ENCODE measurements around the gene TRAK1.

Gene TRAK1

DNA sequence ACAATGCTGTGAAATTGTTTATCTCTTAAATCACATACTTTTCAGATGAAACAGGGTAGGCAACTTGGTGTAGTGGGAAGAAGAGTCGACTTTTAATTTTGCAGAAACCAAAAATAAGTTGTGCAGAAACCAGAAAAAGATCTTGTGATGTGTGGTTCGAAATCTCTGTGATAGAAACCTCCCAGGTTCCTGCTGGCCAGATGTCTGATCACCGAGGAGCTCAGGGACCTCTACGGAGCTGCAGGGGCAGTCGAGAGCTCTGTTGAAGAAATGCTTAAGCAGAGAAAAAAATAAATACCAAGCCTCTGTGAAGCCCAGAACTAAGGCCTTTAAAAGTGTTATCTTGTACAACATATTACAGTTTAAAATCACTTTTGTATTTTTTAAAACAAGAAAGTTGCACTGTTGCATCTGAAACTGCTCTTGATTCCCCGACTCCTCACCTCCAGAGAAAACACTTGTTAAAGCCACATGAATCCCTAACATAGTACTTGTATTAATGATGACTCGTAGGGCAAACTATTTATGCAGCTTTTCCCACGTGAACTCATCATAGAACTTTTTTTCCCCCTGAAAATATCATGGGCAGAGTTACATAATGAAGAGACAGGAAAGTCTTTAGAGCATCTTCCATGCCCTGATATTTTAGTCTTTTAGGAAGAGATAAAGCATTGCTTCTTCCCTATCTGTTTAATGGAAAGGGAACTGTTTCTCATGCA, 123.6 kb downstream of the TRAK1 start:
- Histone ChIP-seq H3K36me3 (ENCODE audit: insufficient read depth, low read length) (no peaks in the 10 kb centered on the region; the same call in 1 of the 2 replicates), H3K4me3 (no peak overlapping the region), H3K9ac (ENCODE audit: insufficient read length) (no peak overlapping the region), H3K9me3 (ENCODE audit: low read depth, low read length) (no peaks in the 10 kb centered on the region), H3K27ac (no peak overlapping the region)
- DNase-seq (ENCODE audit: low read depth, low spot score), result no peak
- TF ChIP-seq EZH2 (IDR thresholded peaks at IDR 0.05) (no peak), POLR2AphosphoS5 (IDR thresholded peaks at IDR 0.05; ENCODE audit: borderline replicate concordance, low read depth, low read length) (no peak), FOXP2 (optimal IDR thresholded peaks at IDR 0.05; ENCODE audit: control extremely low read depth, extremely low read length, insufficient read depth) (no peak)

- no peaks in the 10 kb centered on the region for H3K36me3 ChIP-seq (ENCODE audit: insufficient read depth, low read length)
- no peak for DNase-seq (ENCODE audit: low read depth, low spot score)
- no peak overlapping the region for H3K9ac ChIP-seq (ENCODE audit: insufficient read length)
- H3K27ac ChIP-seq, result no peak overlapping the region
- H3K9me3 ChIP-seq (ENCODE audit: low read depth, low read length), result no peaks in the 10 kb centered on the region
- H3K4me3 ChIP-seq, result no peak overlapping the region
- TF ChIP-seq POLR2AphosphoS5 (IDR thresholded peaks at IDR 0.05; ENCODE audit: borderline replicate concordance, low read depth, low read length) (no peak), FOXP2 (optimal IDR thresholded peaks at IDR 0.05; ENCODE audit: control extremely low read depth, extremely low read length, insufficient read depth) (no peak), EZH2 (IDR thresholded peaks at IDR 0.05) (no peak)
Observed at GRCh38 chr3:42216302-42216701, 125.1 kb downstream of the TRAK1 start.

GRCh38 chr3:42216931-42217333, 125.8 kb downstream of the TRAK1 start:
- TF ChIP-seq EZH2 (IDR thresholded peaks at IDR 0.05), result no peak
- TF ChIP-seq POLR2AphosphoS5 (IDR thresholded peaks at IDR 0.05; ENCODE audit: borderline replicate concordance, low read depth, low read length), result no peak
- no peak for TF ChIP-seq FOXP2 (optimal IDR thresholded peaks at IDR 0.05; ENCODE audit: control extremely low read depth, extremely low read length, insufficient read depth)
- H3K27ac ChIP-seq, result no peak overlapping the region

DNA sequence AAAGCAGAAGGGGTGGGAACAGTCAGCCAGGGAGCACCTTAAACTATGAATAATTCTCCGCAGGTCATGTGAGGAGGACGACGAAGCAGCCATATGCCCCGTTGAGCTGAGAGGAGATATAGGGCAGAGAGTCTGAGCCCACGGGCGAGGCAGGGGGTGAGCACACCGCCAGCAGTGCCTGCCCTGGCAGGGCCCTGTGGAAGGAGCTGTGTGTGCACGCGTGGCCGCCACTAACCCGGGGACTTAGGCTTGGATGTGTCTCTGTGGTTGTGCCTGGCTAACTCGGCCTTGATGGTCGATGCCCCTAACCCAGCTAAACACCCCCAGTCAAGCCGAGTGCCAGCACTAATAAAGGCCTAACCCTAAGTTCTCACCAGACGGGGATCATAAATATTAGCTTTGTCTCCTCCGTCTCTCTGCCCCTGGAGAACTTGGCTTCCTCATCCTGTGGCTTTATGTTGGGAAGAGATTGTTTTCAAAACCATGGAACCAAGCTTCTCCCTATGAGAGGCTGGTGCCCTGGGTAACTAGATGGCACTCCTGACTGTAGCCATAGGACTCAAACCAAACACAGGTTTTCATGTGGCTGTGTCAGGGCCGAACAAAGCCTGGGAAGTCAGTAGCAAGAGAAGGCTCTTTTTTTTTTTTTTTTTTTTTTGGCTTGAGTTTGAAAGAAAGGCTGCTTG, 129.4 kb downstream of the TRAK1 start:
- no peaks in the 10 kb centered on the region for H3K36me3 ChIP-seq (ENCODE audit: insufficient read depth, low read length)
- H3K4me3 ChIP-seq, result no peak overlapping the region
- H3K9me3 ChIP-seq (ENCODE audit: low read depth, low read length), result no peaks in the 10 kb centered on the region
- H3K9ac ChIP-seq (ENCODE audit: insufficient read length), result no peak overlapping the region
- DNase-seq (ENCODE audit: low read depth, low spot score), result no peak
- TF ChIP-seq EZH2 (IDR thresholded peaks at IDR 0.05) (no peak), FOXP2 (optimal IDR thresholded peaks at IDR 0.05; ENCODE audit: control extremely low read depth, extremely low read length, insufficient read depth) (no peak), POLR2AphosphoS5 (IDR thresholded peaks at IDR 0.05; ENCODE audit: borderline replicate concordance, low read depth, low read length) (no peak)
- H3K27ac ChIP-seq, result no peak overlapping the region

More at GRCh38 chr3:42216931-42217333, 125.8 kb downstream of the TRAK1 start:
- DNase-seq (ENCODE audit: low read depth, low spot score), result no peak
- H3K36me3 ChIP-seq (ENCODE audit: insufficient read depth, low read length), result no peaks in the 10 kb centered on the region
- H3K9me3 ChIP-seq (ENCODE audit: low read depth, low read length), result no peaks in the 10 kb centered on the region
- H3K9ac ChIP-seq (ENCODE audit: insufficient read length), result no peak overlapping the region
- no peak overlapping the region for H3K4me3 ChIP-seq

DNA sequence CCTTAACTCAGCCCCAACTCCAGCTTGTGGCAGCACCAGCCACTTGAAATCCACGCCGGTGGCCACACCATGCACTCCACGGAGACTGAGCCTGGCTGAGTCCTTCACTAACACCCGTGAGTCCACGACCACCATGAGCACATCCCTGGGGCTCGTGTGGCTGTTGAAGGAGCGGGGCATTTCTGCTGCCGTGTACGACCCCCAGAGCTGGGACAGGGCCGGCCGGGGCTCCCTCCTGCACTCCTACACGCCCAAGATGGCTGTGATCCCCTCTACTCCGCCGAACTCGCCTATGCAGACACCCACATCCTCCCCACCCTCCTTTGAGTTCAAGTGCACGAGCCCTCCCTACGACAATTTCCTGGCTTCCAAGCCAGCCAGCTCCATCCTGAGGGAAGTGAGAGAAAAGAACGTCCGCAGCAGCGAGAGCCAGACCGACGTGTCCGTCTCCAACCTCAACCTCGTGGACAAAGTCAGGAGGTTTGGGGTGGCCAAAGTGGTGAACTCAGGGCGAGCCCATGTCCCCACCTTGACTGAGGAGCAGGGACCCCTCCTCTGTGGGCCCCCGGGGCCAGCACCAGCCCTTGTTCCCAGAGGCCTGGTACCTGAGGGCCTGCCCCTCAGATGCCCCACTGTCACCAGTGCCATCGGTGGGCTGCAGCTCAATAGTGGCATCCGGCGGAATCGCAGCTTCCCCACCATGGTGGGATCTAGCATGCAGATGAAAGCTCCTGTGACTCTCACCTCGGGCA, 132.0 kb downstream of the TRAK1 start:
- no peak overlapping the region for H3K9ac ChIP-seq (ENCODE audit: insufficient read length)
- no peaks in the 10 kb centered on the region for H3K9me3 ChIP-seq (ENCODE audit: low read depth, low read length)
- TF ChIP-seq EZH2 (IDR thresholded peaks at IDR 0.05), result no peak
- TF ChIP-seq FOXP2 (optimal IDR thresholded peaks at IDR 0.05; ENCODE audit: control extremely low read depth, extremely low read length, insufficient read depth), result no peak
- no peak for TF ChIP-seq POLR2AphosphoS5 (IDR thresholded peaks at IDR 0.05; ENCODE audit: borderline replicate concordance, low read depth, low read length)
- no peaks in the 10 kb centered on the region for H3K36me3 ChIP-seq (ENCODE audit: insufficient read depth, low read length)
- H3K4me3 ChIP-seq, result no peak overlapping the region
- H3K27ac ChIP-seq, result no peak overlapping the region
- DNase-seq (ENCODE audit: low read depth, low spot score), result no peak

GRCh38 chr3:42224178-42224577, 133.0 kb downstream of the TRAK1 start:
- Histone ChIP-seq H3K9ac (ENCODE audit: insufficient read length) (no peak overlapping the region), H3K36me3 (ENCODE audit: insufficient read depth, low read length) (no peaks in the 10 kb centered on the region), H3K9me3 (ENCODE audit: low read depth, low read length) (no peaks in the 10 kb centered on the region), H3K27ac (no peak overlapping the region), H3K4me3 (no peak overlapping the region)
- no peak for DNase-seq (ENCODE audit: low read depth, low spot score)
- TF ChIP-seq POLR2AphosphoS5 (IDR thresholded peaks at IDR 0.05; ENCODE audit: borderline replicate concordance, low read depth, low read length) (no peak), FOXP2 (optimal IDR thresholded peaks at IDR 0.05; ENCODE audit: control extremely low read depth, extremely low read length, insufficient read depth) (no peak), EZH2 (IDR thresholded peaks at IDR 0.05) (no peak)

- H3K27ac ChIP-seq, result no peak overlapping the region
- TF ChIP-seq EZH2 (IDR thresholded peaks at IDR 0.05) (no peak), FOXP2 (optimal IDR thresholded peaks at IDR 0.05; ENCODE audit: control extremely low read depth, extremely low read length, insufficient read depth) (no peak), POLR2AphosphoS5 (IDR thresholded peaks at IDR 0.05; ENCODE audit: borderline replicate concordance, low read depth, low read length) (no peak)
- DNase-seq (ENCODE audit: low read depth, low spot score), result no peak
Observed at GRCh38 chr3:42224658-42225421, 133.7 kb downstream of the TRAK1 start.

More at GRCh38 chr3:42224658-42225421, 133.7 kb downstream of the TRAK1 start:
- no peak overlapping the region for H3K9ac ChIP-seq (ENCODE audit: insufficient read length)
- no peaks in the 10 kb centered on the region for H3K36me3 ChIP-seq (ENCODE audit: insufficient read depth, low read length)
- no peak overlapping the region for H3K4me3 ChIP-seq
- H3K9me3 ChIP-seq (ENCODE audit: low read depth, low read length), result no peaks in the 10 kb centered on the region
